Measurements from ENCODE around the gene SAMD11.

SAMD11 gene

DNA sequence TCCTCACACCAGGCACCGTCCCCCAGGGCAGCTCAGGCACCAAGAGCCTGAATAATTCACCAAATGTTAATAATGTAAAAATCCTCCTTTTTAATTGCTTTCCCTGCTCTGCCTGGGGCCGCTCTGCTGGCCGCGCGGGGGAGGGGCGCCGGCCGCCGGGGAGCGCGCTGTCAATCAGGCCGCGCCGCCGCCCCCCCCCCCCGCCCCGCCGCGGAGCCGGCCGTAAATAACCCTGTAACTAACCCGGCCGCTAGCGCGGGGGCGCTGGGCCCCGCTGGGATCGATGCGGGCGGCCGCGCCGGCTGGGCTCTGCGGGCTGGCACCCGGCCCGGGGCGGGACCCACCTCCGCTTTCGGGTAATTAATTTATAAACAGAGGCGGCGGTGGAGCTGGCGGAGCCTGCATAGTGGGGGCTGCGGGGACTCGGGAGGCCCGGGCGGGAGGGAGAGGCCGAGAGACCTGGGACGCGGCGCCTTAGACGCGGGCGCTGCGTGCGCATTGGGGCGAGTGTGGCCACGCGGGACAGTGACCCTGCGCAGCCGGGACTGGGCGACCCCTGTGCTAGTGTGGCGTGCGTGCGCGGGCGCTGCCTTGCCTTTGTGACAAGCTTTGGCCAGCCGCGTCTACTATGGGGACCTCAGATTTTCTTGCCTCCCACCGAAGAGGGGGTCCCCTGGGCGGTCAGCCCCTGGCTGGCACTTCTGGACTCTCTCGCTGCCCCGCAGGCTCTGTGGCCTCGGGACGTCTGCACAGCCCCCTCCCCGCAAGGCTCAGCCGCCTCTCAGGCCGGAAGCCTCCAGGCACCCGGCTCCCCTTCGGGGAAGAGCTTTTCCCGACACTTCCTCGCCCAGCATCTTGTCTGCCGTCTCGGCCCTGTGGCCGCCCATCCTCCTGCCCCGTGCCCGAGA is 16.6 kb downstream of the SAMD11 start:
- H3K36me3 ChIP-seq (ENCODE audit: control insufficient read depth in 1 of 2, insufficient read depth in 2 of 2, low read length in 2 of 2) = peaks cover 3 to 4% of the 10 kb centered on the region in 2 donors
- H3K4me1 ChIP-seq (ENCODE audit: control insufficient read depth in 1 of 2, insufficient read depth in 2 of 2, low read length in 2 of 2) = peaks cover 0 to 18% of the 10 kb centered on the region in 2 donors
- no peak overlapping the region for H3K9ac ChIP-seq (ENCODE audit: low read depth in 1 of 2, low read length in 2 of 2)
- peak overlapping the region; percentile 42 for H3K27ac ChIP-seq (ENCODE audit: low read depth, low read length)
- no peaks in the 10 kb centered on the region for H3K9me3 ChIP-seq (ENCODE audit: control insufficient read depth in 1 of 2, low read length in 2 of 2)
- H3K27me3 ChIP-seq (ENCODE audit: control insufficient read depth in 1 of 2, insufficient read depth in 2 of 2, low read length in 2 of 2) = peaks cover 57% of the 10 kb centered on the region in 2 donors
- peak overlapping the region; percentile 29 to 51 for H3K4me3 ChIP-seq (ENCODE audit: low read depth in 1 of 2, low read length in 2 of 2)

DNA sequence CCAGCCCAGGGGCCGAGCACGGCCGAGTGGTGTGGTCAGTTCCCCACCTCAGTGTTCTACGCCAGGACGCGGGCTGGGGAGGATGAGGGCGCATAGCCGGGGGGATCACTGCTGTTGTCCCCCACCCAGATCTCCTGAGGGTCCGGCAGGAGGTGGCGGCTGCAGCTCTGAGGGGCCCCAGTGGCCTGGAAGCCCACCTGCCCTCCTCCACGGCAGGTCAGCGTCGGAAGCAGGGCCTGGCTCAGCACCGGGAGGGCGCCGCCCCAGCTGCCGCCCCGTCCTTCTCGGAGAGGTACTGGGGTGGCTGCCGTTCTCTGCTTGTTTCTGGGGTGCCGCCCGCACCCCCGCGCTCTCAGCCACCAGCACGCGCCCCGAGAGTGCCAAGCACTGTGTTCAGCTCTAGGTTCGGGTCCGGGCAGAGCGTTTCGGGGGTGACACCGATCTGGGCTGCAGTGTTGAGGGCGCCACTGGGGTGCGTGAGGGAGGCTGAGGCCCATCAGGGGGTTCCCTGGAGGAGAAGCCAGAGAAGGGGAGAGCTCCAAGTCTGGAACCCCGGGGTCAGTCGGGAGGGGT is 17.4 kb downstream of the SAMD11 start:
- H3K27me3 ChIP-seq (ENCODE audit: control insufficient read depth in 1 of 2, insufficient read depth in 2 of 2, low read length in 2 of 2) = peaks cover 50 to 51% of the 10 kb centered on the region in 2 donors
- peak overlapping the region; percentile 29 to 51 for H3K4me3 ChIP-seq (ENCODE audit: low read depth in 1 of 2, low read length in 2 of 2)
- peaks cover 0 to 18% of the 10 kb centered on the region in 2 donors for H3K4me1 ChIP-seq (ENCODE audit: control insufficient read depth in 1 of 2, insufficient read depth in 2 of 2, low read length in 2 of 2)
- no peak overlapping the region for H3K9ac ChIP-seq (ENCODE audit: low read depth in 1 of 2, low read length in 2 of 2)
- H3K36me3 ChIP-seq (ENCODE audit: control insufficient read depth in 1 of 2, insufficient read depth in 2 of 2, low read length in 2 of 2) = peaks cover 9 to 10% of the 10 kb centered on the region in 2 donors
- H3K27ac ChIP-seq (ENCODE audit: low read depth, low read length) = peak overlapping the region; percentile 42
- H3K9me3 ChIP-seq (ENCODE audit: control insufficient read depth in 1 of 2, low read length in 2 of 2) = no peaks in the 10 kb centered on the region

DNA sequence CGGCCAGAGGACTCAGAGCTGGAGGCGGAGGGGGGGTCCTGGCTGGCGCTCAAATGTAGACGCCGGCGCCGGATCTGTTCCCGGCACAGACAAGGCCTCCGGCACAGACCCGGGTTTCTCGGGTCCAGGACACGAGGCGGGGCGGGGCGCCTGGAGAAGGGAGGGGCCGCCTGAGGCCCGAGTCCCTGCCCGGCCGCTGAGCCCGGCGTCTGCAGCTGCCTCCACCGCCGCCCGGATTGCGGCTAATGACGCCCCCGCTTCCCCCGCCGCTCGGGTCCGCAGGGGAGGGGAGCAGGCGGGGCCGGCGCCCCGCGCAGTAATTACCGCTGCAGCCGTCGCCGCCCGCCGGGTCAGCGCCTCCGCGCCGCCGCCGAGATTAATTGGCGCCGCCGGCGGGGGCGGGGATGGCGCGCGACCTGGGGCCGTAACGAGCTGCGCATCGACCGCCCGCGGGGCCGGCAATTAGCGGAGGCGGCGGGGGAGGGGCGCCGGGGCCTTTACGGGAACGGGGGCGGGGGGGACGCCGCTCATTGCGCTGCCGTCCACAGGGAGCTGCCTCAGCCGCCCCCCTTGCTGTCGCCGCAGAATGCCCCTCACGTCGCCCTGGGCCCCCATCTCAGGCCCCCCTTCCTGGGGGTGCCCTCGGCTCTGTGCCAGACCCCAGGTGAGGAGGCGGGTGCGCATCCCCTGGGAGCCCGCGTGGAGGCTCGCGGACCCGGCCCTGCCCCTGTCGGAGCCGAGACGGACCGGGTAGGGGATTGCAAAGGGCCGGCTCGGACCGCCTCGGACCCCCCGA is 18.1 kb downstream of the SAMD11 start:
- Histone ChIP-seq H3K4me1 (ENCODE audit: control insufficient read depth in 1 of 2, insufficient read depth in 2 of 2, low read length in 2 of 2) (peaks cover 0 to 18% of the 10 kb centered on the region in 2 donors), H3K27ac (ENCODE audit: low read depth, low read length) (peak overlapping the region; percentile 42), H3K36me3 (ENCODE audit: control insufficient read depth in 1 of 2, insufficient read depth in 2 of 2, low read length in 2 of 2) (peaks cover 11% of the 10 kb centered on the region in 2 donors), H3K27me3 (ENCODE audit: control insufficient read depth in 1 of 2, insufficient read depth in 2 of 2, low read length in 2 of 2) (peaks cover 43 to 47% of the 10 kb centered on the region in 2 donors), H3K4me3 (ENCODE audit: low read depth in 1 of 2, low read length in 2 of 2) (peak overlapping the region; percentile 35 to 48), H3K9ac (ENCODE audit: low read depth in 1 of 2, low read length in 2 of 2) (no peak overlapping the region), H3K9me3 (ENCODE audit: control insufficient read depth in 1 of 2, low read length in 2 of 2) (no peaks in the 10 kb centered on the region)

DNA sequence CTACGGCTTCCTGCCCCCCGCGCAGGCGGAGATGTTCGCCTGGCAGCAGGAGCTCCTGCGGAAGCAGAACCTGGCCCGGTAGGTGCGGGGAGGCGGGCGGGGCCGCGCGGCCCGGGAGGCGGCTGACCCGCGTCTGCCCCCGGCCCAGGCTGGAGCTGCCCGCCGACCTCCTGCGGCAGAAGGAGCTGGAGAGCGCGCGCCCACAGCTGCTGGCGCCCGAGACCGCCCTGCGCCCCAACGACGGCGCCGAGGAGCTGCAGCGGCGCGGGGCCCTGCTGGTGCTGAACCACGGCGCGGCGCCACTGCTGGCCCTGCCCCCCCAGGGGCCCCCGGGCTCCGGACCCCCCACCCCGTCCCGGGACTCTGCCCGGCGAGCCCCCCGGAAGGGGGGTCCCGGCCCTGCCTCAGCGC is 18.7 kb downstream of the SAMD11 start:
- H3K36me3 ChIP-seq (ENCODE audit: control insufficient read depth in 1 of 2, insufficient read depth in 2 of 2, low read length in 2 of 2) = peaks cover 15 to 17% of the 10 kb centered on the region in 2 donors
- peaks cover 0 to 18% of the 10 kb centered on the region in 2 donors for H3K4me1 ChIP-seq (ENCODE audit: control insufficient read depth in 1 of 2, insufficient read depth in 2 of 2, low read length in 2 of 2)
- H3K9ac ChIP-seq (ENCODE audit: low read depth in 1 of 2, low read length in 2 of 2) = no peak overlapping the region
- no peaks in the 10 kb centered on the region for H3K9me3 ChIP-seq (ENCODE audit: control insufficient read depth in 1 of 2, low read length in 2 of 2)
- no peak overlapping the region for H3K27ac ChIP-seq (ENCODE audit: low read depth, low read length)
- peak overlapping the region in 1 of 2 donors; percentile 35 for H3K4me3 ChIP-seq (ENCODE audit: low read depth in 1 of 2, low read length in 2 of 2)
- peaks cover 40 to 42% of the 10 kb centered on the region in 2 donors for H3K27me3 ChIP-seq (ENCODE audit: control insufficient read depth in 1 of 2, insufficient read depth in 2 of 2, low read length in 2 of 2)

DNA sequence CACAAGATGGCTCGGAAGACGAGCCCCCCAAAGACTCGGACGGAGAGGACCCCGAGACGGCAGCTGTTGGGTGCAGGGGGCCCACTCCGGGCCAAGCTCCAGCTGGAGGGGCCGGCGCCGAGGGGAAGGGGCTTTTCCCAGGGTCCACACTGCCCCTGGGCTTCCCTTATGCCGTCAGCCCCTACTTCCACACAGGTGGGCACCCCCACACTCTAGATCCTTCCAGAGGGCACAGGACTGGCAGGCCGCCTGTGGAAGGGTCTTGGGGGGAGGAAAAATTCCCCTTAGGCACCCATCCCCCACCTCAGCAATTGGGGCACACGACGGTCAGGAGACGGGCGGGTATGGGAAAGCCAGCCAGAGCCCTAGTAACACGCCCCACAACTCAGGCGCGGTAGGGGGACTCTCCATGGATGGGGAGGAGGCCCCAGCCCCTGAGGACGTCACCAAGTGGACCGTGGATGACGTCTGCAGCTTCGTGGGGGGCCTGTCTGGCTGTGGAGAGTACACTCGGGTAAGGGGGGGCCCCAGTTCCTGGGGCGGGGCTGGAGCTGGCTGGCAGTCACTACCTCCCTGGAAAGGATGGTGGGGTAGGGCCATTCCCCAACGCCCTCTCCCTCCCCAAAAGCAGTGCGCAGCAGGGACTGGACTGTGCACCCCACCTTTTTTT is 19.3 kb downstream of the SAMD11 start:
- Histone ChIP-seq H3K4me1 (ENCODE audit: control insufficient read depth in 1 of 2, insufficient read depth in 2 of 2, low read length in 2 of 2) (peaks cover 0 to 18% of the 10 kb centered on the region in 2 donors), H3K36me3 (ENCODE audit: control insufficient read depth in 1 of 2, insufficient read depth in 2 of 2, low read length in 2 of 2) (peaks cover 18 to 23% of the 10 kb centered on the region in 2 donors), H3K4me3 (ENCODE audit: low read depth in 1 of 2, low read length in 2 of 2) (no peak overlapping the region), H3K9me3 (ENCODE audit: control insufficient read depth in 1 of 2, low read length in 2 of 2) (no peaks in the 10 kb centered on the region), H3K27ac (ENCODE audit: low read depth, low read length) (peak overlapping the region; percentile 10), H3K9ac (ENCODE audit: low read depth in 1 of 2, low read length in 2 of 2) (no peak overlapping the region), H3K27me3 (ENCODE audit: control insufficient read depth in 1 of 2, insufficient read depth in 2 of 2, low read length in 2 of 2) (peaks cover 35 to 36% of the 10 kb centered on the region in 2 donors)

DNA sequence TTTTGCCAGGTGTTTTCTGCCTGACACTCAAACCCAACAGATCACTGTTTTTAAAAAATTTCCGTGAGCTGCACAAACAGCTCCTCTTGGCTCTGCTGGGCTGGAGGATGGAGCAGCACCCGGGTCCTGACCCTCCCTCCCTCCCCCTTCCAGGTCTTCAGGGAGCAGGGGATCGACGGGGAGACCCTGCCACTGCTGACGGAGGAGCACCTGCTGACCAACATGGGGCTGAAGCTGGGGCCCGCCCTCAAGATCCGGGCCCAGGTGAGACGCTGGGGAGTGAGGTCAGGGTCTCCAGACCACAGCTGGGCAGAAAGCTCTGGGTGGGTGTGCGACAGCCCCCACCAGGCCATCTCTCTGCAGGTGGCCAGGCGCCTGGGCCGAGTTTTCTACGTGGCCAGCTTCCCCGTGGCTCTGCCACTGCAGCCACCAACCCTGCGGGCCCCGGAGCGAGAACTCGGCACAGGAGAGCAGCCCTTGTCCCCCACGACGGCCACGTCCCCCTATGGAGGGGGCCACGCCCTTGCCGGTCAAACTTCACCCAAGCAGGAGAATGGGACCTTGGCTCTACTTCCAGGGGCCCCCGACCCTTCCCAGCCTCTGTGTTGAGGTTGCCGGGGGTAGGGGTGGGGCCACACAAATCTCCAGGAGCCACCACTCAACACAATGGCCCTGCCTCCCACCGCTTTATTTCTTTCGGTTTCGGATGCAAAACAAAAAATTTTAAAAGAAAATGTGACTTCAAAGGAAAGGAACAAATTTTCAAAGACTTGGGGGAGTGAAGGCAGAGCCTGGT is 20.0 kb downstream of the SAMD11 start:
- Histone ChIP-seq H3K9me3 (ENCODE audit: control insufficient read depth in 1 of 2, low read length in 2 of 2) (no peaks in the 10 kb centered on the region), H3K36me3 (ENCODE audit: control insufficient read depth in 1 of 2, insufficient read depth in 2 of 2, low read length in 2 of 2) (peaks cover 23 to 30% of the 10 kb centered on the region in 2 donors), H3K27me3 (ENCODE audit: control insufficient read depth in 1 of 2, insufficient read depth in 2 of 2, low read length in 2 of 2) (peaks cover 28 to 31% of the 10 kb centered on the region in 2 donors), H3K4me1 (ENCODE audit: control insufficient read depth in 1 of 2, insufficient read depth in 2 of 2, low read length in 2 of 2) (peaks cover 0 to 18% of the 10 kb centered on the region in 2 donors), H3K4me3 (ENCODE audit: low read depth in 1 of 2, low read length in 2 of 2) (no peak overlapping the region), H3K9ac (ENCODE audit: low read depth in 1 of 2, low read length in 2 of 2) (no peak overlapping the region), H3K27ac (ENCODE audit: low read depth, low read length) (peak overlapping the region; percentile 10)

DNA sequence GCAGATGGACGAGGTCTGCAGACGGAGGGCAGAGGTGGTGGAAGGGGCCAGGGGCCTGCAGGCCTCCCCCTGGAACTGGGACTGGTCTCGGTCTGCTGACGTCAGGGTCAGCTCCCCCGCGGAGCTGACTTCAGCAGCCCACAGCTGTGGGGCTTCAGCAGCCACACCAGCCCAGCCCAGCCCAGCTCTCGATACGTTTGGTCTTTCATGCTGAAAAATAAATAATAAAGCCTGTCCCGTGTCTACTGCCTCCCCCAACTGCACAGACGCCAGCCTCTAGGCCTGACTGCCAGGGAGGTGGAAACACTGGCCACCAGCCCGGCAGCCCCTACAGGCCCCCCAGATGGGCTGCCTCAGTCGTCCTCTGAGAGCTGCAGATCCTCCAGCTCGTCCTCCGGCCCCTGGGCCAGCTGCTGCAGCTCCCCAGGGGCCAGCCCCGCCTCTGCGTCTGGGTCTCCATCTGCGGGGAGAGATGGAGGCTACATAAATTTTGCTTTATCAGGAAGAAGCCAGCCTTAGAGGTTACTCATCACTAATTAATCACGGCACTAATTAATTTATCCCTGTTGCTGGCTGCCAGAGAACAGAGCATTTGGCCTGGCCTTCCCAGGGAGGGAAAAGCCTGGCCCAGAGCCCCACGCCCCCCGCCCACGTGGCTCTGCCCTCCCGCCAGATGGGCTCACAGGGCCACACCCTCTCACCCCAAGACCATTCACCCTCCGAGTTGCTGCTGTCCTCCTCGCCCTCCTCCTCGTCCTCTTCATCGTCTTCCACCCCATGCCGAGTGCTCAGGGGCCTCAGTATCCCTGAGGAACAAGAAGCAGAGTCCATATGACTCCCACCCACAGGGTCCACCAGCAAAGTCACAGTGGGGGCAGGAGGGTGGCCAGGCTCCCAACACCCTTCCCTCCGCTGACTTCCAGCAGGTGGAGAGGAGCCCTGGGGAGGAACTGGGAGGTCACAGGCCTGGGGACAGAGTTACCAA is 20.9 kb downstream of the SAMD11 start:
- Histone ChIP-seq H3K9me3 (ENCODE audit: control insufficient read depth in 1 of 2, low read length in 2 of 2) (no peaks in the 10 kb centered on the region), H3K27me3 (ENCODE audit: control insufficient read depth in 1 of 2, insufficient read depth in 2 of 2, low read length in 2 of 2) (peaks cover 19 to 22% of the 10 kb centered on the region in 2 donors), H3K4me3 (ENCODE audit: low read depth in 1 of 2, low read length in 2 of 2) (no peak overlapping the region), H3K36me3 (ENCODE audit: control insufficient read depth in 1 of 2, insufficient read depth in 2 of 2, low read length in 2 of 2) (peaks cover 31 to 38% of the 10 kb centered on the region in 2 donors), H3K27ac (ENCODE audit: low read depth, low read length) (peak overlapping the region; percentile 32), H3K4me1 (ENCODE audit: control insufficient read depth in 1 of 2, insufficient read depth in 2 of 2, low read length in 2 of 2) (peaks cover 0 to 17% of the 10 kb centered on the region in 2 donors), H3K9ac (ENCODE audit: low read depth in 1 of 2, low read length in 2 of 2) (no peak overlapping the region)

DNA sequence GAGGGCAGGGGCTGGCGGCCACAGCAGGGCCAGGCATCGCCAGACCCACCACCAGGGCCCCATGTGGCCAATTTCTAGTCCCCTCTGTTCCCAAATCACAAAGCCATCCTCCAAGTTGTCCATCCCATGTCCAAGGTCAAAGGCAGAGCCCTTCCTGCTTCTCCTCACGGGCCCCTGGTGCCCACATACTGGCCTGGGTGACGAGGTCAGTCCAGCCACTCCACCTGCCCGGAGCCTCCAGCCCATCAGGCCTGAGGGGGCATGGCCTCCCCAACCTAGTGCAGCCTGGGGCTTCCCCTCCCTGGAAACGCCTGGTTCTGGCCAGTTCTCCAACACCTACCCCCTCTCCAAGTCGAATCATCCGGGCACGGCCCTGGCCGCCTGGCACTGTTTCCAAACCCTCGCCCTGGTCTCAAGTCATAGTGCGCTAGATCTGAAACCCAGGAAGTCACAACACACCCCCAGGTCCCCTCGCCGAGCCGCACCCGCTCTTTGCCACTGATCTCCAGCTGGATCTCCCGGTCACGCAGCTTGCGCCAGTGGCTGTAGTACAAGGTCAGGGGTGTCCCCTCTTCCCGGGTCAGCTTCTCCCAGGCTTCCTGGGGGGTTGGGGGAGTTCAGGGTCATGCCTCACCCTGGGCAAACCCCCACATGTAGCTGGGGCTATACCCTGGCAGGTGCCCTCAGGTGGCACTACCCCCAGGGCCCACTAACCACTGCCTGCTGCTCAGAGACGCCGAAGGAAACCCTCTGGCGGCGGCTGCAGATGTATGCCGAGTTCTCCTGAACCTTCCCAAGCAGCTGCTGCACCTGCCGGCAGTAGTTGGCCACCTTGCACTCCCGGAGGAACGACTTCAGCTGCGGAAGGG is 22.2 kb downstream of the SAMD11 start:
- Histone ChIP-seq H3K4me3 (ENCODE audit: low read depth in 1 of 2, low read length in 2 of 2) (no peak overlapping the region), H3K36me3 (ENCODE audit: control insufficient read depth in 1 of 2, insufficient read depth in 2 of 2, low read length in 2 of 2) (peaks cover 44 to 51% of the 10 kb centered on the region in 2 donors), H3K4me1 (ENCODE audit: control insufficient read depth in 1 of 2, insufficient read depth in 2 of 2, low read length in 2 of 2) (peaks cover 0 to 8% of the 10 kb centered on the region in 2 donors), H3K9ac (ENCODE audit: low read depth in 1 of 2, low read length in 2 of 2) (no peak overlapping the region), H3K27ac (ENCODE audit: low read depth, low read length) (no peak overlapping the region), H3K27me3 (ENCODE audit: control insufficient read depth in 1 of 2, insufficient read depth in 2 of 2, low read length in 2 of 2) (peaks cover 11 to 12% of the 10 kb centered on the region in 2 donors), H3K9me3 (ENCODE audit: control insufficient read depth in 1 of 2, low read length in 2 of 2) (no peaks in the 10 kb centered on the region)
